Mesothelial cell of epicardium (in vitro differentiated cells): ENCODE results near the gene GINS2. TPM values are rescaled to one million over a fixed set of nuclear protein-coding genes. Genes with fewer than 3 reads are reported as not detected.

Experiments used
- DNase-seq, 2 experiments: peaks; one replicate each; pipeline ENCODE4 v3.0.0; 2021; ENCODE audit warnings: low spot score in 2 of 2; ENCODE audit not compliant: unreplicated experiment in 2 of 2
- H3K27ac Mint-ChIP-seq: 2 replicates; pipeline ENCODE4 v1.8.0; 2021; ENCODE audit warnings: mixed read lengths
- H3K27me3 Mint-ChIP-seq: 2 replicates; pipeline ENCODE4 v1.8.0; 2021; ENCODE audit warnings: low read depth, mixed read lengths
- H3K36me3 Mint-ChIP-seq: 2 replicates; pipeline ENCODE4 v1.8.0; 2021; ENCODE audit warnings: mixed read lengths
- H3K4me1 Mint-ChIP-seq: 2 replicates; pipeline ENCODE4 v1.8.0; 2021; ENCODE audit warnings: mixed read lengths
- H3K4me3 Mint-ChIP-seq: 2 replicates; pipeline ENCODE4 v1.8.0; 2021; ENCODE audit warnings: mild to moderate bottlenecking, moderate library complexity, mixed read lengths
- H3K9me3 Mint-ChIP-seq: 2 replicates; pipeline ENCODE4 v1.8.0; 2021; ENCODE audit warnings: mixed read lengths
- CTCF ChIP-seq: fragments of 200-600 bp; sonication (generic); IDR thresholded peaks from one replicate; pipeline ENCODE4 v1.5.0; 2021; ENCODE audit warnings: antibody characterized with exemption; ENCODE audit not compliant: unreplicated experiment
- total RNA-seq: library from RNA; stranded (reverse); gene quantifications from 3 replicates; pipeline ENCODE4 v1.2.1, GENCODE V29; 2021

The GINS2 gene
- total RNA-seq, 1 donor from 2014 or later: 14.8 TPM

- peak overlapping the region; percentile 67 for H3K4me3 Mint-ChIP-seq
- H3K36me3 Mint-ChIP-seq: no peaks in the 10 kb centered on the region
- TF ChIP-seq CTCF: no peak
- H3K9me3 Mint-ChIP-seq: no peaks in the 10 kb centered on the region
- H3K27me3 Mint-ChIP-seq: peaks cover 2% of the 10 kb centered on the region
- H3K4me1 Mint-ChIP-seq: peaks cover 22% of the 10 kb centered on the region
- DNase-seq: no peak
- H3K27ac Mint-ChIP-seq: no peak overlapping the region
These were observed 1.7 kb downstream of the GINS2 start for GRCh38 chr16:85686912-85687591.

GRCh38 chr16:85685251-85685650 is 3.5 kb downstream of the GINS2 start:
- peaks cover 18% of the 10 kb centered on the region for H3K4me1 Mint-ChIP-seq
- no peak overlapping the region for H3K4me3 Mint-ChIP-seq
- H3K27ac Mint-ChIP-seq: no peak overlapping the region
- no peaks in the 10 kb centered on the region for H3K9me3 Mint-ChIP-seq
- no peaks in the 10 kb centered on the region for H3K27me3 Mint-ChIP-seq
- TF ChIP-seq CTCF: no peak
- H3K36me3 Mint-ChIP-seq: peaks cover 3% of the 10 kb centered on the region
- no peak for DNase-seq

- H3K9me3 Mint-ChIP-seq: no peaks in the 10 kb centered on the region
- DNase-seq: no peak
- peak overlapping the region; percentile 4 for H3K27ac Mint-ChIP-seq
- H3K27me3 Mint-ChIP-seq: no peaks in the 10 kb centered on the region
- peaks cover 14% of the 10 kb centered on the region for H3K4me1 Mint-ChIP-seq
- TF ChIP-seq CTCF: no peak
- peaks cover 3% of the 10 kb centered on the region for H3K36me3 Mint-ChIP-seq
- H3K4me3 Mint-ChIP-seq: no peak overlapping the region
These were observed 5.4 kb downstream of the GINS2 start for GRCh38 chr16:85683363-85683762.

GRCh38 chr16:85682516-85682915 is 6.2 kb downstream of the GINS2 start:
- no peak for TF ChIP-seq CTCF

GRCh38 chr16:85681255-85681654 is 7.5 kb downstream of the GINS2 start:
- H3K4me3 Mint-ChIP-seq: no peak overlapping the region
- TF ChIP-seq CTCF: no peak
- H3K4me1 Mint-ChIP-seq: peaks cover 7% of the 10 kb centered on the region
- no peak overlapping the region for H3K27ac Mint-ChIP-seq
- peaks cover 3% of the 10 kb centered on the region for H3K36me3 Mint-ChIP-seq
- no peak for DNase-seq
- H3K27me3 Mint-ChIP-seq: no peaks in the 10 kb centered on the region
- H3K9me3 Mint-ChIP-seq: no peaks in the 10 kb centered on the region

More at GRCh38 chr16:85682516-85682915, 6.2 kb downstream of the GINS2 start:
- no peak for DNase-seq
- Mint-ChIP-seq H3K27me3 (no peaks in the 10 kb centered on the region), H3K36me3 (peaks cover 3% of the 10 kb centered on the region), H3K9me3 (no peaks in the 10 kb centered on the region), H3K27ac (no peak overlapping the region), H3K4me1 (peaks cover 9% of the 10 kb centered on the region), H3K4me3 (no peak overlapping the region)
